HG03469 (cell line): Measurements from ENCODE around the gene CERS5.
"Not testable (repeated sequence)": the region's sequence is repeated elsewhere in the genome, so short reads cannot be mapped to it uniquely, and the experiment has no call there.

Experiments
- ATAC-seq: cut with Tn5 transposase; IDR thresholded peaks from one replicate; pipeline ENCODE4 v1.9.1; 2021; ENCODE audit warnings: mild to moderate bottlenecking, moderate library complexity, moderate number of reproducible peaks; ENCODE audit not compliant: unreplicated experiment

Gene CERS5

GRCh38 chr12:50187084-50187900 is 20.1 kb upstream of the CERS5 start:
- ATAC-seq: no peak

- ATAC-seq: no peak
Measured at GRCh38 chr12:50186681-50187080, 19.5 kb upstream of the CERS5 start.

GRCh38 chr12:50185970-50186663 is 18.9 kb upstream of the CERS5 start:
- ATAC-seq: no peak

- no peak for ATAC-seq
Measured at GRCh38 chr12:50185301-50185895, 18.2 kb upstream of the CERS5 start.

GRCh38 chr12:50184261-50184660 is 17.1 kb upstream of the CERS5 start:
- no peak for ATAC-seq

GRCh38 chr12:50182461-50182860 is 15.3 kb upstream of the CERS5 start:
- no peak for ATAC-seq

- ATAC-seq: no peak
Measured at GRCh38 chr12:50181691-50182090, 14.5 kb upstream of the CERS5 start.

- ATAC-seq: no peak
Measured at GRCh38 chr12:50175716-50176026, 8.5 kb upstream of the CERS5 start.

GRCh38 chr12:50174971-50175715 is 8.0 kb upstream of the CERS5 start:
- no peak for ATAC-seq

- ATAC-seq: no peak
Measured at GRCh38 chr12:50166799-50167048, 445 bp downstream of the CERS5 start.

- ATAC-seq: no peak
Measured at GRCh38 chr12:50164963-50165362, 2.2 kb downstream of the CERS5 start.

GRCh38 chr12:50162230-50162629 is 4.9 kb downstream of the CERS5 start:
- ATAC-seq: no peak

- ATAC-seq: no peak
Measured at GRCh38 chr12:50160643-50161042, 6.5 kb downstream of the CERS5 start.

- ATAC-seq: no peak
Measured at GRCh38 chr12:50157259-50157658, 9.9 kb downstream of the CERS5 start.

- no peak for ATAC-seq
Measured at GRCh38 chr12:50156641-50157040, 10.5 kb downstream of the CERS5 start.

- not testable (repeated sequence) for ATAC-seq
Measured at GRCh38 chr12:50154947-50155346, 12.2 kb downstream of the CERS5 start.

GRCh38 chr12:50151047-50151687 is 16.0 kb downstream of the CERS5 start:
- ATAC-seq: no peak

GRCh38 chr12:50149311-50149710 is 17.9 kb downstream of the CERS5 start:
- no peak for ATAC-seq

- ATAC-seq: not testable (repeated sequence)
Measured at GRCh38 chr12:50148011-50148410, 19.2 kb downstream of the CERS5 start.

- ATAC-seq: no peak
Measured at GRCh38 chr12:50147281-50147680, 19.9 kb downstream of the CERS5 start.

GRCh38 chr12:50145439-50145838 is 21.7 kb downstream of the CERS5 start:
- ATAC-seq: no peak
